Measurements from ENCODE around the gene ANGPTL2.

ANGPTL2 gene

DNA sequence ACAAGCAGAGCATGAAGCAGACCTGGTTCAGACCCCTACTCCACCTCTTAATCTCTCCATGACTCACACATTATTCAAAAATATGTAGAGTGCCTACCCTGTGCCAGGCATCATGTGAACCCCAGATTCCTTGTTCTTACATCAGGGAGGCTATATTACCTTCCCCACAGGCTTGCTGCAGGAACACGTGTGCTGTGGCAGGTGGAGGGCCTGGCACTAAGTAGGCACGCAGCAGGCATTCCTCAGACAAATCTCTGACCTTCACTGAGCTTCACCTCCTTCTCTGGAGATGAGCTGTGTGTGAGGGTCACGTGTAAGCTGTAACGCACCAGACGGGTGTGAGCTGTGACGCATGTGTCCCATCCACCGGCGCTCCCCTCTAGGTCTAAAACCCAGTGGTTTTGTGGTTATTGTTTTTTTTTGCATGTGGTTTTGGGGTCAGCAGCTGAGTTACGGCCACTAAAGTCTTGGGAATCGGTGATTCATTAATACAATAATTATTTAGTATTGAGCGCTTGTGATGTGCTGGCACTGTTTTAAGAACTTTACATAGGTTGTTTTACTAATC, 30.3 kb downstream of the ANGPTL2 start:
- DNase-seq: no peak

DNA sequence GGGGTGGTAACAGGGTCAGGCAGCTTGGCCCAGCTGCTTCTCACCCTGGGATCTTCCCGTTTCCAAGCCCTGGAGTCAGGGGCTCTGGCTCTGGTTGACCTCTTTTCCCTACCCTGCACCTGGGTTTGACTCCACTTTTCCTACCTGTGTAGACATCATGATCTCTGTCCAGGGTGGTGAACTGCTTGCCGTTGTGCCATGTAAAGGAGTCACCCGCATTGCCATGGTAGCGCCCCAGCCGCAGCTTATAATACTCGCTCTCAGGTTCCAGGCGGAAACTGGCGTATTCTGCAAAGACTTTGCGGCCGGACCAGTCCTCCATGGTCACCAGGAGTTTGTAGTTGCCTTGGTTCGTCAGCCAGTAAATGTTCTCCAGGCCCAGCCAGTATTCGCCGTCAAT, 30.9 kb downstream of the ANGPTL2 start:
- DNase-seq: no peak

DNA sequence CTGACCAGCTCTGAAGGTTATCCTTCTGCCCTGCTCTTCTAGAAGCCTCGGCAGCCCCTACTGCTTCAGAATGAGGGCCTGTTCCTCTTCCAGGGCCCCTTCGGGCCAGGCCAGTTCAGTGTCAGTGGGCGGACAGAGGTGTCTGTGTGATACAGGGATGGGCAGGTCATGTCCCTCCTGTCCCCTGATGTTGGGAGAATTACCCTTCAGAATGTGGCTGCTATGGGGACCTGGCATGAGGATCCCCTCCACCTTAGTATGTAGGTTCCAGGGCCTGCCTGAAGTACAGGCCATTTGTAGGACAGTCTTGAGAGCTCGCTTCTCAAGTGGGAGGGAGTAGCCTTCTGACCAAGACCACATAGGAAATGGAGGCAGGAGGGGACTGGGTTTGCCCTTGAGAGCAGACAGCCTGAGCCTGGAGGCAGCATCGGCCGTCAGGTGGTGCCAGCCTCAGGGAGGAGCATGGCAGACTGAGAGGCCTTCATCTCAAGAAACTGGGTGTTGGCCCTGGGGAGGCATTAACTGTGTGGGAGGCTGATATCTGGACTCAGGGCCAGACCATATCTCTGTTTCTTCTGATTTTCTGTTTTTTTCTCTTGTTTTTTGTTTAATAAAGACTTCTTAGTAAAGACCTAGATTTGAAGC, 32.0 kb downstream of the ANGPTL2 start:
- DNase-seq: no peak

GRCh38 chr9:127089631-127090081, 32.8 kb downstream of the ANGPTL2 start:
- DNase-seq: no peak

- no peak for DNase-seq
Observed at GRCh38 chr9:127088724-127089615, 33.5 kb downstream of the ANGPTL2 start.

DNA sequence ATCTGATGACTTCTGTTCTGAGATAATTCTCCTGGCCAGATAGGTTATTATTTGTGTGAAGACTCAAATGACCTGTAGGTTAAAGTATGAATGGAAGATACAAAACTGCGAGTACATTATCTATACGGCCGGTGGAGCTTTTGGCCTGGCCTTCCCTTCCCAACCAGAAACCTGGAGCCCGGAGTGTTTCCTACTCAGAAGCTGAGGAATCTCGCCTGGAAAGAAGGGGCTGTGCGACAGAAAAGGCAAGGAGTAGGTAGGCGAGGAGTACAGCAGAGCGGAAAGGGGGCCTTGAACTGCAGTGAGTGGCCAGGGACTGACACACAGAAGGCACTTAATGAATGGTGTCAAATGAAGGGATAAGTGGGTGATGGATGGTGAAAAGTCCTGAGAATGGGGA, 34.6 kb downstream of the ANGPTL2 start:
- DNase-seq: no peak

DNA sequence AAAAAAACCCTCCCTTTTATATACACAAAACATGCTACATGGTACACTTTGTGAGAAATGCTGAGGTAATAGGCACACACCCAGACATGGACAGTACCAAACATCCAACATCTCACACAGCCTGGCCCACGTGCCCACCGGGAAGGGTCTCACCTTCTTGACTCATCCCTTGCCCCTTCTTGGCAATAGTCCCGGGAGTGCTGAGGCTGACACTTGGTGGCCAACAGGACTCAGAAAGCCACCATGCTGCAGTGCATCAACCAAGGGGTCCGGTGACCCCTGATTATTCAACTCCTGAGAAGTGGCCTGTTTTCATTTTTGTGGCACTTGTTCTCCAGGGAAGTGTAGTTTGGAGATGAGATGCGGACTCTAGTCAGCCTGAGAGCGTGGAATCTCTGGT, 35.0 kb downstream of the ANGPTL2 start:
- DNase-seq: no peak

GRCh38 chr9:127086771-127087170, 35.7 kb downstream of the ANGPTL2 start:
- DNase-seq: no peak

DNA sequence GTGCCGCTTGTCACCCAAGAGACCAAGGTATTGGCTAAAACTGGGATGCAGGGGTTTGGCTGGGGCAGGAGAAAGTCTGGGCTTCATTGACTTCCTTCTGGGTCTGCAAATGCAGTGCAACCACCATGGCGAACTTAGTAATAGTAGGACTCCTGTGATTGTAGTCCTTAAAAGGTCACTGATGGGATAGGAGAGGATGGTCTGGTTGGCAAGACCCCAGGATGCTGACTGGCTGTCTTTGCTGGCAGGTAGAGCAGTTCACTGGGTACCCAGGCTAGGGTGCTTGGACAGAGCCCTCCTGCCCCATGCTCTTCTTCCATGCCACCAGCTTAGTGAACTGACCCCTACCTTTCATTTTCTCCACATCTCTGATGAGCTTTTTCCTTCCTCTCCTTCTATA, 37.2 kb downstream of the ANGPTL2 start:
- DNase-seq: no peak

- no peak for DNase-seq
Observed at GRCh38 chr9:127084076-127085039, 38.1 kb downstream of the ANGPTL2 start.

DNA sequence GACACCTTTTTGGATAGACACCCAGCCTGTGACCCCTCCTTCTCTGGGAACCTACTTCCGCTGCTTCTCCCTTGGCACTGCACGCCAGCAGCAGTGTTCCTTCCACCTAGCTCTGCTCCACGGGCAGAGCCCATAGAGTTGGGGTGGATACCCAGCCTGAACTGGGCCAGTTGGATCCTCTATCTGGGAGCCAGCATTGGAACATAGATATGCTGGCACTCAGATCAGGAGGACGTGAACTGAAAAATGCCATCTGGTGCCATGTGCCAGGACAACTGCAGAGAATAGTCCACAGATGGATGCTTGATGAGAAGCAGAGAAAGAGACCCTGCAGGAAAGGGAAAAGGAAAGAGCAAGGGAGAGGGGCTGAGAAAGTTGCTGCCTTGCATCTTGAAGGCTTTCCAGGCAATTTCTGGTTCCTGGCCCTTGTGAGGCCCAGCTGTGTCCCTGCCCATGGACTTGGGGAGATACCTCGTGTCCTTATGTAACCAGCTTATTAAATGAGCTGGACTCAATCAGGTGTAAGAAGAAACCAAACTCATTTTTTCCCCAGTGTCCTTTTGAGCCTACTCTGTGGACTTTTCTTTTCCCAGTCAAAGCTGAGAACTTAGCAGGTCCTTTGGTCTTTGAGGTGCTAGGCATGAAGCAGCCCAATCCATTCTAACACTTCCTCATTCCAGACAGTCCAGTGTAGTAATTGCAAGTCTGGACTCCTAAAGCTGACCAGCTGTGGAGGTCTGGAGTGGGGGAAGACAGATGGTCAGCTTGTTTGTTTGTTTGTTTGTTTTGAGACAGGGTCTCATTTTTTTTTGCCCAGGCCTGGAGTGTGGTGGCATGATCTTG, 39.1 kb downstream of the ANGPTL2 start:
- DNase-seq: no peak

DNA sequence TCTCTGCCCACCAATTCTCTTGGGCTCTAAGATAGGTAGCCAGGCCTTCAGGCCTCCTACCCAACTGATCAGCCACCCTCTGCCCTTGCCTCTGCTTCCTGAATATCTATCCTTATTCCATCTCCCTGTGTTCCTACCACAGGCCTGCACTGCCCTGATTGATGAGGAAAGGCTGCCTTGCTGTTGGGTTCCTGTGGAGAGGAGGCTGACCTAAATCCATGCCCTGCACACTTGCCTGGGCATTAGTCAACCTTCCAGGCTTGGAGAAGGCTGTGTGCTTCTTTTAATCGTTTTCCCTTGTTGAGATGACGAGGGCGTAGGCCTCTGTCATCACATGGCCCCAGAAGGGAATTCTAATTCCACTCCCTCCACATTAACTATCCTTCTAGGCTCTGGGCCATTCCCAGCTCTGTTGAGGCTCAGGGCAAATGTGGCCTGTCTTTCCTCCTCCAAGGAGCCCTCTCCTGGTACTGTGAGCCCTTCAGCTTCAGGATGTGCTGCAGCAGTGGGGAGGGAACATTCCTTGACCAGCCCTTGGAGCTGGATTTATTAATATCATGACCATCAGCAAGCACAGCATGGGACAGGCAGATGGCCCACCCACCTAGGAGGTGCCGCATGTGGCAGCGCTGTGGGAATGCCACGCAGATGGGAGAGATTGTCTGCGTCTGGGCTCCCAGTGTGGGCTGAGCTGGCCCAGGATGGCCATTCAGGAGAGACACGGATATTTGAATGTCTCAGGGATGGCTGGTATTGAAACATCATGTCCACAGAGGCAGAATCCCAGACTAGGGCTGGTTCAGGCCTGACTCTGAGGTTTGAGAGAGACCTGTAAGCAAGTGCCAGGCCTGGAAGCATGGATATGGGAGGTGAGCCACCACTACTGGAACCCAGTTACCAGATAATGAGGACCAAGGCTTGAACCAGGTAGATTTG, 40.9 kb downstream of the ANGPTL2 start:
- DNase-seq: no peak

DNA sequence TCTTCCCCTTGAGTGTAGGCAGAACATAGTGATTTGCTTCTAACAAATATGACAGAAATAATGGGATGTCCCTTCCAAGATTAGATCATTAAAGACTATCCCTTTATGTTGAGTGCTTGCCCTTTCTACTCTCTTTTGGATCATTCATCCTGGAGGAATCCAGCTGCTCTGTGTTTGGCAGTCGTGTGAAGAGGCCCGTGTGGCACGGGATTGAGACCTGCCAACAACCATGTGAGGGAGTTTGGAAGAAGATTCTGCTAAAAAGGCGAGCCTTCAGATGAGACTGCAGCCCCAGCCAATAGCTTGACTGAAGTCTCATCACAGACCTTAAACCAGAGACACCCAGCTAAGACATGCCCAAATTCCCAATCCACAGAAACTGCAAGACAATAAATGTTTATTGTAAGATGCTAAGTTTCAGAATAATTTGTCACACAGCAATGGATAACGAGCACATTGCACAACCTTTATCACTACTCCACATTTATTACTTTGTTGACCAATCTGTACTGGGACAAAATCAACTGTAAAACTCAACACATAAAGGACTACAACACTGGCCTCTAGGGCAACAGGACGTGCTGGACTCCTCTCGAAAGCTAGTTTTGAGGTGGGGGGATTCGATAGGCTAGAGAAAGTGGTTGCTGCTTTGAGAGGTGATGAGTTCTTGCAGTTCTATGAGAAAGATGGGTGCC, 42.8 kb downstream of the ANGPTL2 start:
- DNase-seq: no peak

- no peak for DNase-seq
Observed at GRCh38 chr9:127078988-127079387, 43.4 kb downstream of the ANGPTL2 start.

DNA sequence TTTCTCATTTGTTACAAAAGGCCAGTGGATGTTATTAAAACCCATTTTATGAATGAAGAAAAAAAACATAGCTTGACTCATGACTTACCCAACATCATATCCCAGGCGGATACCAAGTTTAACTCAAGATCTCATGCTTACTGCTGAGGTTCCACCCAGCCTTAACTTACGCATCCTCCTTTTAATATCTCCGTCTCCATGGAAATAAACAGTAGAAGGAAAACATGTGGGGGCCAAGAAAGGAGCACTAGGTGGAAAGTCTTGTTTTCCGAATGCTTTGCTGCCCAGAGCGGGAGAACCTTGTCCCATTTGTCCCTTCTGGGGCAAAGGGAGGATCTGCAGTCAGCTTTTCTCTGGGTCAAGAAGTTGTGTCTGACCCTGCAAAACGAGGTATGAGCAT, 44.1 kb downstream of the ANGPTL2 start:
- no peak for DNase-seq

DNA sequence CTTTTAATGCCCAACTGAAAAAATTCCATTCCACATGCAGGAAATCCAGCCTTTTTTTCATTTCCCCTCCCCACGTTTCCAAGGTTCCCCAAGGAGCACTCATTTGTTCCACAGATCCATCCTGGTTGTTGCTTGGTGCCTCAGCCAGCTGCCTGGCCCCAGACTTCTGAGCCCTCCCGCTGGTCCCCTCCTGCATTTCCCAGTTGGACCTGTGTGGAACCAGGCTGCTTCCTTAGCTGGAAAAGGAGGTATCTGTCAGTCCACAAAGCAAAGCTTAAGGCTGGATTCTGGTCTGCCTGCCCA, 44.8 kb downstream of the ANGPTL2 start:
- no peak for DNase-seq

GRCh38 chr9:127076860-127077643, 45.4 kb downstream of the ANGPTL2 start:
- DNase-seq: no peak

DNA sequence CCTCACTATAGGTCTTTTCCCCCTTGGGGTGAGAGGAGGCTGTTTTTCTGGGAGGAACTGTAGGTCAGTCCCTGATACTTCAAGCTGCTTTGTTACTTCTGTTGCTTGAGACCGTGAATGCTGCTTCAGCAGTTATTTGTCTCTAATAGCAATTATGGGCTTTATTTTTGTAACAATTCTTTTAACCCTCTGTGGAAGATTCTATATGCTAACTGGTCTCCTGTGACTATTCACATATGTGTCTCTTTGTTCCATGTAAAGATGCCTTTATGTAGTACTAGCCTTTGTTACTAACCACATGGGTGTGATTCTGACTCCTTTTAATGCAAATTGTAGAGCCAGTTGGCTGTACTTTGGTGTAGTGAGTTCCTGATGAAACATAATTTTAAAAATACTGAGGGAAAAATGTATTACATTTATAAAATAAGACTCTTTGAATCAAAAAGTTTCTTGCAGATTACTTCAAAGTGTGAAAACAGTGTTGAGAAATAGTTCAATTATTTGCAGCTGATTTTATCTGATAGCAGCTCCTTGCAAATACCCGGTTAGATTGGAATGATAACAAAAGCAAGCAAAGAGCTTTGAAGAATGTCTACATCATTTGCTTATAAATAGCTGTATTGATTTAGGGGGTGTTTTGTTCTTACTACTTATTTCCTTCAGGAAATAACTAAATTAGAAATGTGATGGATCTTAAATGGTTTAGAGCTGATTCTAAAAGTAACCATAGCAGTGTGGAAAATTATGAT, 46.6 kb downstream of the ANGPTL2 start:
- no peak for DNase-seq

Data from fibroblast of skin of back (primary cell).